K562 (cell line): ENCODE measurements around the gene LMO4. TPM values are rescaled to one million over a fixed set of nuclear protein-coding genes. Genes with fewer than 3 reads are reported as not detected.

Source experiments
- ATAC-seq: fragments of 200-7000 bp; cut with Tn5 transposase; 3 replicates; pipeline ENCODE4 v1.9.1; 2020; ENCODE audit warnings: moderate library complexity
- BruUV-seq: library from RNA; stranded (reverse); fragments of 400-500 nt; replicated peaks from 2 replicates; lab custom pipeline; 2021; lab: Mats Ljungman, UMichigan
- CTCF ChIA-PET: fragments of 300-600 bp; formaldehyde crosslinking; extraction: SDS; loops from one replicate; lab custom pipeline; 2021; ENCODE audit warnings: low intra/inter-chr PET ratio; lab: Yijun Ruan, JAX
- POLR2A ChIA-PET: fragments of 300-600, 350-650 bp; sonication (Branson Sonifier 250); formaldehyde crosslinking; extraction: SDS; loops from one replicate; lab custom pipeline; 2021; ENCODE audit warnings: antibody characterized with exemption, inconsistent platforms; lab: Yijun Ruan, JAX
- DNase-seq, 4 experiments: peaks; one replicate each; pipeline versions ENCODE4 v3.0.0 to v3.0.0-alpha.2; 2011 to 2018; ENCODE audit warnings: low spot score in 3 of 4, mixed read lengths in 3 of 4; ENCODE audit errors: extremely low read depth in 1 of 4
- FAIRE-seq: peaks from 2 replicates; lab custom pipeline; 2011; peaks lifted over from hg19 to GRCh38; lab: Jason Lieb, UNC
- H2AFZ ChIP-seq: 2 replicates; pipeline ENCODE4 v1.6.0; 2011; ENCODE audit warnings: low read depth, low read length, control low read depth, inconsistent platforms
- H3K27ac ChIP-seq: fragments of 200-600 bp; 3 replicates; pipeline ENCODE4 v1.8.0; 2011; ENCODE audit warnings: low read depth, mild to moderate bottlenecking, control low read depth, inconsistent platforms, low read length, moderate library complexity, mixed read lengths; ENCODE audit errors: extremely low read depth
- H3K27me3 ChIP-seq, 2 experiments: fragments of 300-600 bp in 1 of 2; 2 replicates in 1 of 2; 3 replicates in 1 of 2; pipeline versions ENCODE4 v1.6.0 to v1.8.0; 2011; ENCODE audit warnings: inconsistent platforms in 2 of 2, low read length in 2 of 2, mild to moderate bottlenecking in 1 of 2, mixed read lengths in 1 of 2, moderate library complexity in 1 of 2; ENCODE audit not compliant: control insufficient read depth in 2 of 2, insufficient read depth in 2 of 2
- H3K36me3 ChIP-seq: fragments of 300-600 bp; 3 replicates; pipeline ENCODE4 v1.8.0; 2011; ENCODE audit warnings: mild to moderate bottlenecking, low read length, inconsistent platforms; ENCODE audit not compliant: control insufficient read depth, insufficient read depth
- H3K4me1 ChIP-seq, 2 experiments: fragments of 200-600 bp in 1 of 2; replicated peaks in 1 of 2; 2 replicates in 1 of 2; 3 replicates in 1 of 2; pipeline versions ENCODE4 v1.5.1 to v1.8.0; 2011; ENCODE audit warnings: inconsistent platforms in 2 of 2, low read length in 2 of 2, mild to moderate bottlenecking in 1 of 2, mixed read lengths in 1 of 2, moderate library complexity in 1 of 2; ENCODE audit not compliant: control insufficient read depth in 2 of 2, insufficient read depth in 2 of 2
- H3K4me2 ChIP-seq: 2 replicates; pipeline ENCODE4 v1.6.1; 2011; ENCODE audit warnings: low read length, control low read depth, inconsistent platforms, mixed read lengths; ENCODE audit not compliant: insufficient read depth
- H3K4me3 ChIP-seq: fragments of 200-600 bp; sonication (generic), shearing (Covaris generic); 2 replicates; pipeline ENCODE4 v1.5.1; 2016; ENCODE audit warnings: control low read depth, inconsistent platforms
- H3K79me2 ChIP-seq: fragments of 200-600 bp; 3 replicates; pipeline ENCODE4 v1.8.0; 2011; ENCODE audit warnings: low read length, inconsistent platforms; ENCODE audit not compliant: control insufficient read depth, insufficient read depth
- H3K9ac ChIP-seq, 2 experiments: 2 replicates each; pipeline versions ENCODE4 v1.6.0 to v1.6.1; 2011; ENCODE audit warnings: low read depth in 2 of 2, low read length in 2 of 2, control low read depth in 1 of 2, inconsistent platforms in 1 of 2, mild to moderate bottlenecking in 1 of 2, mixed read lengths in 1 of 2; ENCODE audit not compliant: insufficient read depth in 1 of 2
- H3K9me1 ChIP-seq: one replicate; pipeline ENCODE4 v1.6.0; 2011; ENCODE audit warnings: inconsistent platforms, mild to moderate bottlenecking, low read length, moderate library complexity; ENCODE audit not compliant: control insufficient read depth, insufficient read depth
- H3K9me3 ChIP-seq: replicated peaks from 2 replicates; pipeline ENCODE4 v1.5.1; 2011; ENCODE audit warnings: low read depth, low read length, inconsistent platforms; ENCODE audit not compliant: control insufficient read depth, insufficient read depth
- H4K20me1 ChIP-seq: replicated peaks from 2 replicates; pipeline ENCODE4 v1.6.1; 2011; ENCODE audit warnings: low read length, inconsistent platforms, mixed read lengths; ENCODE audit not compliant: control insufficient read depth, insufficient read depth
- AFF4 ChIP-seq: sonication (generic); formaldehyde crosslinking; IDR thresholded peaks from 2 replicates; pipeline ENCODE4 v1.8.0; 2023; ENCODE audit warnings: mild to moderate bottlenecking, missing genetic modification reagents
- BCOR ChIP-seq: fragments of 450-650 bp; IDR thresholded peaks from 2 replicates; pipeline ENCODE4 v1.6.1; 2016
- BRF2 ChIP-seq: IDR thresholded peaks from 3 replicates; pipeline ENCODE4 v1.6.1; 2011; ENCODE audit warnings: borderline replicate concordance, mild to moderate bottlenecking; ENCODE audit not compliant: insufficient read length, insufficient read depth
- CREB1 ChIP-seq, 2 experiments: sonication (generic) in 1 of 2; formaldehyde crosslinking in 1 of 2; IDR thresholded peaks; 2 replicates each; pipeline versions ENCODE4 v1.6.1 to v1.8.0; 2012 to 2022; ENCODE audit warnings: inconsistent platforms in 1 of 2, mild to moderate bottlenecking in 1 of 2, missing genetic modification reagents in 1 of 2, moderate library complexity in 1 of 2
- ETS2 ChIP-seq: IDR thresholded peaks from 2 replicates; pipeline ENCODE4 v1.6.1; 2016; ENCODE audit warnings: borderline replicate concordance, missing genetic modification characterization, mild to moderate bottlenecking, moderate library complexity, missing compliant biosample characterization; ENCODE audit not compliant: poor library complexity, severe bottlenecking
- FOXK2 ChIP-seq, 2 experiments: fragments of 450-650 bp; IDR thresholded peaks in 1 of 2; conservative IDR thresholded peaks in 1 of 2; 2 replicates each; pipeline ENCODE4 v1.6.1; 2016; ENCODE audit warnings: low read depth in 2 of 2, mild to moderate bottlenecking in 1 of 2
- FOXP4 ChIP-seq: sonication (generic); formaldehyde crosslinking; IDR thresholded peaks from 2 replicates; pipeline ENCODE4 v1.8.0; 2022; ENCODE audit warnings: mild to moderate bottlenecking, missing genetic modification reagents, borderline replicate concordance
- PURB ChIP-seq: sonication (generic); formaldehyde crosslinking; IDR thresholded peaks from 2 replicates; pipeline ENCODE4 v1.9.0; 2021; ENCODE audit warnings: low read depth, mild to moderate bottlenecking, missing genetic modification reagents
- ZBTB34 ChIP-seq: fragments of 250-450 bp; sonication (Bioruptor Pico); IDR thresholded peaks from 2 replicates; pipeline ENCODE4 v1.8.0; 2021; ENCODE audit warnings: mild to moderate bottlenecking, moderate library complexity
- ZNF12 ChIP-seq: sonication (generic); formaldehyde crosslinking; IDR thresholded peaks from 2 replicates; pipeline ENCODE4 v1.4.0; 2020; ENCODE audit warnings: mild to moderate bottlenecking, missing genetic modification reagents
- WGBS: fragments of 100-300 bp; shearing (Covaris generic); methylation state at CpG from one replicate; pipeline ENCODE4 v1.1.6; 2016; ENCODE audit warnings: low coverage, mixed read lengths; ENCODE audit not compliant: insufficient coverage; ENCODE audit errors: missing lambda C conversion rate; 5-methylcytosine and 5-hydroxymethylcytosine counted together
- in situ Hi-C: fragments of 300-500 bp; cut with MboI; formaldehyde crosslinking; loops from 4 replicates; pipeline ENCODE4 v1.15.0; 2018; ENCODE audit warnings: inconsistent platforms, mixed read lengths
- intact Hi-C: fragments of 100-400 bp; cut with micrococcal nuclease; formaldehyde crosslinking; loops from 2 replicates; pipeline ENCODE4 v1.14.2; 2022
- polyA plus RNA-seq, 8 experiments: library from polyadenylated mRNA; depleted of rRNA in 4 of 8; stranded (reverse) in 5 of 8; unstranded in 3 of 8; fragments of >200 nt; fragmentation: Nextera tagmentation in 2 of 8; fragmentation: Illumina TruSeq in 1 of 8; extraction: Ambion mirVana in 2 of 8; extraction: Trizol in 1 of 8; gene quantifications; 2 replicates each; pipeline versions ENCODE4 v1.2.1 to v1.2.3, GENCODE V29; 2011 to 2014; ENCODE audit warnings: inconsistent platforms in 1 of 8, missing spikeins in 1 of 8
- total RNA-seq, 7 experiments: library from RNA; depleted of rRNA in 6 of 7; stranded (reverse); fragments of >200 nt in 6 of 7; fragmentation: Illumina TruSeq in 2 of 7; extraction: Trizol in 2 of 7; gene quantifications; 2 replicates each; pipeline versions ENCODE4 v1.2.1 to v1.2.3, GENCODE V29; 2011 to 2021; ENCODE audit warnings: low replicate concordance in 1 of 7

The LMO4 gene
- total and polyA plus RNA-seq, 9 of the 15 experiments (the other 6 are each of a cell fraction or from before 2014, with no cell fraction given), result 3.1 to 35.3 (median 22.4) TPM

GRCh38 chr1:87295445-87296110 is 33.1 kb upstream of the LMO4 start (continued):
- TF ChIP-seq AFF4 (CRISPR knock-in tag), result no peak
- no peak for TF ChIP-seq FOXP4 (CRISPR knock-in tag)

- BruUV-seq, result no TSS peak
- H3K4me1 ChIP-seq, result no peaks in the 10 kb centered on the region
- H3K4me2 ChIP-seq, result no peak overlapping the region
- H2AFZ ChIP-seq, result no peak overlapping the region
- H3K9ac ChIP-seq, result no peak overlapping the region
- H3K27ac ChIP-seq, result no peak overlapping the region
- H3K9me1 ChIP-seq, result no peaks in the 10 kb centered on the region
- no peaks in the 10 kb centered on the region for H4K20me1 ChIP-seq
- no peaks in the 10 kb centered on the region for H3K79me2 ChIP-seq
- intact Hi-C loops, result no loop called here
- POLR2A ChIA-PET, result no interaction called here
- no peak overlapping the region for H3K4me3 ChIP-seq
- H3K27me3 ChIP-seq, result peaks cover 5 to 10% of the 10 kb centered on the region in 2 experiments; a peak in 3 of 5 replicates
- no peak for ATAC-seq
- no peaks in the 10 kb centered on the region for H3K9me3 ChIP-seq
- in situ Hi-C loops, result loop anchor here (25.0 kb wide), 1 partner anchor 641 kb away; no protein-coding TSS in a partner anchor
- no peak for FAIRE-seq
- WGBS, result 2% methylated on average over 6 of the region's 6 CpGs
- no peak for DNase-seq
- no peaks in the 10 kb centered on the region for H3K36me3 ChIP-seq
- CTCF ChIA-PET, result interaction anchor here (0.7 kb wide), 1 partner anchor 53 kb away, joined by 4 read pairs; no protein-coding TSS in a partner anchor
- no peak for TF ChIP-seq ZBTB34 (CRISPR knock-in tag)
- TF ChIP-seq FOXK2 (conservative IDR thresholded peaks at IDR 0.05 in 1 of 2, IDR thresholded peaks at IDR 0.05 in 1 of 2; ENCODE audit: low read depth in 2 of 2), result no peak
- no peak for TF ChIP-seq PURB (CRISPR knock-in tag)
- no peak for TF ChIP-seq ZNF12 (CRISPR knock-in tag)
- TF ChIP-seq CREB1 (IDR thresholded peaks at IDR 0.05), result no peak
- TF ChIP-seq CREB1 (CRISPR knock-in tag; IDR thresholded peaks at IDR 0.05), result no peak
- TF ChIP-seq BCOR, result no peak
- no peak for TF ChIP-seq BRF2
- TF ChIP-seq ETS2 (tag), result no peak
Observed at GRCh38 chr1:87296206-87296605, 32.5 kb upstream of the LMO4 start.
